ENCODE data around the gene SPAG6. TPM values are rescaled to one million over a fixed set of nuclear protein-coding genes. Genes with fewer than 3 reads are reported as not detected.

The SPAG6 gene
- total and polyA plus RNA-seq, 2 experiments from 2014 or later, result 0.21 TPM; not detected in 1

GRCh38 chr10:22344249-22344648, 1.0 kb upstream of the SPAG6 start:
- Histone ChIP-seq H4K20me1 (replicated peaks; ENCODE audit: insufficient read depth) (peaks cover 8% of the 10 kb centered on the region), H3K27ac (ENCODE audit: low read depth) (no peak overlapping the region), H3K36me3 (ENCODE audit: insufficient read depth) (no peaks in the 10 kb centered on the region), H3K27me3 (ENCODE audit: insufficient read depth) (peaks cover 100% of the 10 kb centered on the region), H3F3A (replicated peaks; ENCODE audit: low read depth) (peaks cover 16% of the 10 kb centered on the region), H2AFZ (no peak overlapping the region), H3K79me2 (replicated peaks; ENCODE audit: insufficient read depth) (no peaks in the 10 kb centered on the region), H3K4me2 (peak overlapping the region; percentile 83; the same call in 1 of the 2 replicates), H3K9me2 (ENCODE audit: insufficient read depth) (no peaks in the 10 kb centered on the region), H3K4me1 (ENCODE audit: insufficient read depth) (peaks cover 19% of the 10 kb centered on the region), H3K4me3 (no peak overlapping the region)
- no peaks in the 10 kb centered on the region for H3K36me3 Mint-ChIP-seq (ENCODE audit: low read depth)
- H3K27me3 Mint-ChIP-seq (ENCODE audit: insufficient read depth, low read depth, poor library complexity), result peaks cover 89% of the 10 kb centered on the region
- ATAC-seq, result no peak
- H3K9me3 Mint-ChIP-seq, result no peaks in the 10 kb centered on the region
- peak overlapping the region; percentile 77; the same call in 2 of the 3 replicates for H3K4me3 Mint-ChIP-seq
- H3K4me1 Mint-ChIP-seq, result peaks cover 10% of the 10 kb centered on the region
- no peak overlapping the region for H3K27ac Mint-ChIP-seq
- TF ChIP-seq EZH2 (IDR thresholded peaks at IDR 0.05; ENCODE audit: low read depth, unreplicated experiment) (peak; percentile 67), ZNF462 (CRISPR knock-in tag; IDR thresholded peaks at IDR 0.05) (no peak)
- no peak for DNase-seq (ENCODE audit: low spot score)

- Histone ChIP-seq H3K4me2 (peak overlapping the region; percentile 83), H2AFZ (no peak overlapping the region), H3K36me3 (ENCODE audit: insufficient read depth) (no peaks in the 10 kb centered on the region), H3K4me1 (ENCODE audit: insufficient read depth) (peaks cover 17% of the 10 kb centered on the region), H3F3A (replicated peaks; ENCODE audit: low read depth) (peaks cover 16% of the 10 kb centered on the region), H3K79me2 (replicated peaks; ENCODE audit: insufficient read depth) (no peaks in the 10 kb centered on the region), H4K20me1 (replicated peaks; ENCODE audit: insufficient read depth) (peaks cover 8% of the 10 kb centered on the region), H3K9me2 (ENCODE audit: insufficient read depth) (no peaks in the 10 kb centered on the region), H3K27me3 (ENCODE audit: insufficient read depth) (peaks cover 98% of the 10 kb centered on the region), H3K4me3 (peak overlapping the region; percentile 57), H3K27ac (ENCODE audit: low read depth) (no peak overlapping the region)
- Mint-ChIP-seq H3K4me1 (peaks cover 10% of the 10 kb centered on the region), H3K36me3 (ENCODE audit: low read depth) (no peaks in the 10 kb centered on the region), H3K27me3 (ENCODE audit: insufficient read depth, low read depth, poor library complexity) (peaks cover 83% of the 10 kb centered on the region), H3K9me3 (no peaks in the 10 kb centered on the region), H3K27ac (no peak overlapping the region), H3K4me3 (peak overlapping the region; percentile 77)
- ATAC-seq (no peak), DNase-seq (ENCODE audit: low spot score) (no peak)
- TF ChIP-seq ZNF114 (CRISPR knock-in tag; IDR thresholded peaks at IDR 0.05) (no peak), POLR2AphosphoS5 (IDR thresholded peaks at IDR 0.05; ENCODE audit: low read depth) (no peak), STAT1 (IDR thresholded peaks at IDR 0.05; ENCODE audit: unreplicated experiment) (no peak), ZNF462 (CRISPR knock-in tag; IDR thresholded peaks at IDR 0.05) (no peak), CREB1 (CRISPR knock-in tag; IDR thresholded peaks at IDR 0.05; ENCODE audit: low read depth) (no peak), EZH2 (IDR thresholded peaks at IDR 0.05; ENCODE audit: low read depth, unreplicated experiment) (peak; percentile 80)
These were observed 455 bp upstream of the SPAG6 start for GRCh38 chr10:22344781-22345300.
